ENCODE measurements around the gene GTPBP4.
"Not testable (repeated sequence)": the region's sequence is repeated elsewhere in the genome, so short reads cannot be mapped to it uniquely, and the experiment has no call there.

GTPBP4 gene

GRCh38 chr10:1006573-1006972 lies 18.3 kb downstream of the GTPBP4 start:
- TF ChIP-seq CTCF (conservative IDR thresholded peaks at IDR 0.05; ENCODE audit: control insufficient read depth, insufficient read depth, low read depth, low read length), result no peak
- no peak overlapping the region for H3K4me3 ChIP-seq (ENCODE audit: control insufficient read depth, low read depth, low read length)
- DNase-seq (ENCODE audit: low read depth), result no peak

GRCh38 chr10:1007583-1007982 lies 19.3 kb downstream of the GTPBP4 start:
- TF ChIP-seq CTCF (conservative IDR thresholded peaks at IDR 0.05; ENCODE audit: control insufficient read depth, insufficient read depth, low read depth, low read length), result no peak
- no peak overlapping the region for H3K4me3 ChIP-seq (ENCODE audit: control insufficient read depth, low read depth, low read length)
- no peak for DNase-seq (ENCODE audit: low read depth)

GRCh38 chr10:1009071-1009494 lies 20.8 kb downstream of the GTPBP4 start:
- no peak overlapping the region for H3K4me3 ChIP-seq (ENCODE audit: control insufficient read depth, low read depth, low read length)
- no peak for DNase-seq (ENCODE audit: low read depth)
- TF ChIP-seq CTCF (conservative IDR thresholded peaks at IDR 0.05; ENCODE audit: control insufficient read depth, insufficient read depth, low read depth, low read length), result no peak

- DNase-seq (ENCODE audit: low read depth); H3K4me3 ChIP-seq (ENCODE audit: control insufficient read depth, low read depth, low read length): not testable (repeated sequence)
These were observed 21.7 kb downstream of the GTPBP4 start for GRCh38 chr10:1009947-1010346.

- no peak overlapping the region for H3K4me3 ChIP-seq (ENCODE audit: control insufficient read depth, low read depth, low read length)
- no peak for DNase-seq (ENCODE audit: low read depth)
- no peak for TF ChIP-seq CTCF (conservative IDR thresholded peaks at IDR 0.05; ENCODE audit: control insufficient read depth, insufficient read depth, low read depth, low read length)
These were observed 22.5 kb downstream of the GTPBP4 start for GRCh38 chr10:1010703-1011102.

- TF ChIP-seq CTCF (conservative IDR thresholded peaks at IDR 0.05; ENCODE audit: control insufficient read depth, insufficient read depth, low read depth, low read length), result no peak
- H3K4me3 ChIP-seq (ENCODE audit: control insufficient read depth, low read depth, low read length), result no peak overlapping the region
- DNase-seq (ENCODE audit: low read depth), result no peak
These were observed 23.5 kb downstream of the GTPBP4 start for GRCh38 chr10:1011696-1012095.

GRCh38 chr10:1015688-1016087 lies 27.5 kb downstream of the GTPBP4 start:
- DNase-seq (ENCODE audit: low read depth), result no peak
- H3K4me3 ChIP-seq (ENCODE audit: control insufficient read depth, low read depth, low read length), result no peak overlapping the region
- TF ChIP-seq CTCF (conservative IDR thresholded peaks at IDR 0.05; ENCODE audit: control insufficient read depth, insufficient read depth, low read depth, low read length), result no peak

Measured in fibroblast of mammary gland (primary cell).